Stimulated activated CD4-positive, alpha-beta T cell treated with anti-CD3 and anti-CD28 coated beads, Interleukin-12 subunit alpha, Interleukin-12 subunit beta, amount 100 ng/mL, for 48 hours (primary cell): ENCODE measurements around the gene CPXM1.
"Not testable (repeated sequence)": the region's sequence is repeated elsewhere in the genome, so short reads cannot be mapped to it uniquely, and the experiment has no call there.

Source experiments
- DNase-seq, 3 donors: peaks; one replicate each; pipeline ENCODE4 v3.0.0-alpha.2; 2020; ENCODE audit warnings: low read depth in 2 of 3, low spot score in 1 of 3

Gene CPXM1

GRCh38 chr20:2770091-2770490 lies 30.3 kb downstream of the CPXM1 start:
- not testable (repeated sequence) for DNase-seq

DNA sequence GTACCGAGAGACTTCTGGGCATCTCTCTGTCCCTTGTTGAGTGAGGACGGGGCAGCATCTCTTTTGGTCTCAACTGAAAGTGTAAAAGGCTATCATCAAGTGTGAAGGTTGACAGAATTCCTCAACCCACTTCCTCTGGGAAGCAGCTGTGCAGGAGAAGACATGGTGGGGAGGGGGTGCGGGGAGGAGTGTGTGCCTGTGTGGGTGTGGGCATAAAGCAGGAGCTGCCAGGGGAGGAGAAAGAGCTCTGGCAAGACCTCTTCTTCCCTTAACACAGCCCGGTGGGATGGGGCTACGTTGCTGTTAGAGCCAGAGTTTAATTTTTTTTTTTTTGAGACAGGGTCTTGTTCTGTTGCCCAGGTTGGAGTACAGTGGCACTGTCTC lies 31.8 kb downstream of the CPXM1 start:
- no peak for DNase-seq

DNA sequence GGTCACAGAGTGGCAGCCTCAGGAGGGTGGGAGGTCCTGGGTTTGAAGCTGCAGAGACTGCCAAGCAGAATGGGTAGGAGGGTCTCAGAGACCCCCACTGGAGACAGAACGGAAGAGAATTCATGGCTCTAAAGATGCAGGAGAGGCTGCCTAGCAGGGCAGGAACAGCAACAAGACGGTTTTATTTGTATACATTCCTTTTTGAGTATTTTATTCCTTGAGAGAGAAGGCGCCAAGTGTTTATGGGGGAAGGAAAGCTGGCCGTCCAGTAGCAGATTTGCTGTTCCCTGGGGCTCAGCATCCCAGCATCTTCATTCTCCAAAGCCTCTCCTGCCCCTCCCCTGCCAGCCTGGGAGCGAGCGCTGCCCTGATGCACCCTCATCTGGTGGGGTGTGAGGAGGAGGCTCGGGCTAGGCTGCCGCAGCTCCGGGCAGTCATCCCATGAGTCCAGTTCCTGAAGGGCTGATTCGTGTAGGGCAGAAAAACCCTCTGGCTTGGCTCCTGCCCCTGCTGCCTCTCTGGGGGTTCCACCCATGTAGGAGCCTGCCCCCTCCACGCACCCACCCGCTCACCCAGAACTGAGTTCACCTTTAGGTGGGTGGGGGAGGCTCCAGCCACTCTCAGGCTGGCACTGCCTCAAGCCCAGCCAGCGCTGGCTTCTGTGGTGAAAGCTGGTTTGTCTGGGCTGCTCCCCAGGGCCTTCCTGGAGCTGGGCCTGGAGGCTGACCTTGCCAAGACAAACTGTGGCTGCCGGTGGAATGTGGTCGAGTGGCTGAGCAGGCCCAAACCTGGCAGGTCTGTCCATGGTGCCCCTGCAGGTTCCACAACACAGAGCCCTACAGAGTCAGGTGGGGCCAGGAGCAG lies 32.4 kb downstream of the CPXM1 start:
- DNase-seq: no peak

- DNase-seq: no peak
Observed at GRCh38 chr20:2763186-2763585, 37.2 kb downstream of the CPXM1 start.

DNA sequence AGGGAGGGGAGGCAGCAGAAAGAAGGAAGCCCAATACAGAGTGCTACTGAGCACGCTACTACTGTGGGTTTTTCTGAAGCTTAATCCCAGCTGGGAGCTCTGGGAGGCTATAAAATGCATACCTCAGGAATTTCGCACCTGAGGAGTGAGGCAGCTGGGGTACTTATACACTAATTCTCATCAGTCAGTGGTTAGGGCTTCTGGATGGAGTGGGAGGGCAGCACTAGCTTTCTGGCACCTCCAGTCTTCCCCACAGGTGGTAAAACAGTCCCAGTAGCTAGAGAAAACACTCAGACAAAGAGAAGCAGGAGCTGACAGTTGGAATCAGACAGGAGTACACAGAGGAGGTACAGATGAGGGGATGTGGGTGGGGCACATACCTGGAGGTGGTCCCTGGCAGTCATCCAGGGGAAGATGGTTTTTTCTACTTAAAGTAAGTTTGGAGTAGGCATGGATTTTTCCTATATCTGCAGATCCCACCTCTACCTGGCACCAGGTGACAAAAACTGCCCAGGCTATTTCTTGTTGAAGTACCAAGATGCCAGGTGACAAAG lies 37.8 kb downstream of the CPXM1 start:
- DNase-seq: no peak

GRCh38 chr20:2761885-2762284 lies 38.5 kb downstream of the CPXM1 start:
- DNase-seq: no peak

- DNase-seq: no peak
Observed at GRCh38 chr20:2760952-2761305, 39.5 kb downstream of the CPXM1 start.

DNA sequence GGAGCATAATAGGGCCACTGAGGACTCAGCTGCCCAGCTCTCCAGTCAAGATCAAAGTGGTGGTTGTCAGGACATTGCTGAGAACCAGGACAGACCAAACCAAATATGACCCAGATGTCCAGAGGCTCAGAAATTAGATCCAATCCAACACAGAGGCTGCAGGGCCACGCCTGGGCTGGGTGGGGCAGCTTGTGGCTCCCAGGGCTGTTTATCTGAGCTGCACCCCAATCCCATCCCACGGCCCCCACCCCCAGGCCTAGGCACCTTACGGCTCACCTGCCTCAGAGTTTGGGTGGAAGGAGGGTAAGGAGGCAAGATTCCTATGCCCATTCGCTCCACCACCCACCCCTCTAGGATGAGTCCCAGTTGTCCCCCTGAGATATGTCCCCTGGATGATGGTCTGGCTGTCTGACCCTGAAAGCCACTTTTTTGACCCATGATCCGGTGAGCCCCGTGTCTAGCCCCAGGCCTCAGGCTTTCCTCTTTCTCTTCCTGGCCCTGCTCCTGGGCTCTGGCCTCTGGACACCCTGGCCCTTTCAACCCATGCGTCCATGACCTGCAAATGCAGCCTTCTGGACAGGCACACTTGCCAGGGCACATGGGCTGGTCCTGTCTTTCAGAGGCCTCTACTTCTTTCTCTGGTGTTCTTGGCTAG lies 40.0 kb downstream of the CPXM1 start:
- DNase-seq: no peak

DNA sequence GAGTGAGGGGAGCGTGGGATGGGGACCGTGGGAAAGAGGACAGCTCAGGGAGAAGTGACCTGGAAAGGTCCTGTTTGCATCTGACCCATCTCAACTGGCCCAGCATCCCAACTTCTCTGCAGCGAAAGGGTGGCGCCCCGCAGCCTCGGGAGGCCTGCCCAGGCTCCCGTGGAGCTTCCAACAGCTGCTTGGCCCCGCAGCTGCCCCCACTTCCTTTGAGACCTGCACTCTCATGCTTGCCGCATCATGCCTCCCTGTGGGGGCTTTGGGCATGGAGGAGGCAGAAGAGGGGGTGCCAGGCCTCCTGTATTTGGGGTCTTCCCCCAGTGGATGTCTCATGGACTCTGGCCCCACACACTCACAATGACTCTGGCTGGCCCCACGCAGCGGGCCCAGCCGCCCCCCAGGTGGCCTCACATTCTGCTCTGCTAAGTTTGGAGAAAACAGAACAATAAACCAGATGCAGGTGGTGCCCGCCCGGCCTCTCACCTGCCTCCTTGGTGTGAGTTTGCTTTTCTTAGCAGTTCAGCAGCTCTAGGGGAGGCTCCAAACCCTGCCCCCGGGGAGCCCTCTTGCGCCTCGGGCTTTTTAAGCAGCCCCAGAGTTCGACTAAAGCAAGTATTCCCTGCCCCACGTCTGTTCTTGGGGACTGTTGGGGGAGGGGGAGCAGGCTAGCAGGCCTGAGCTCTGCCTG lies 40.7 kb downstream of the CPXM1 start:
- DNase-seq: no peak

- DNase-seq: no peak
Observed at GRCh38 chr20:2759143-2759542, 41.3 kb downstream of the CPXM1 start.

DNA sequence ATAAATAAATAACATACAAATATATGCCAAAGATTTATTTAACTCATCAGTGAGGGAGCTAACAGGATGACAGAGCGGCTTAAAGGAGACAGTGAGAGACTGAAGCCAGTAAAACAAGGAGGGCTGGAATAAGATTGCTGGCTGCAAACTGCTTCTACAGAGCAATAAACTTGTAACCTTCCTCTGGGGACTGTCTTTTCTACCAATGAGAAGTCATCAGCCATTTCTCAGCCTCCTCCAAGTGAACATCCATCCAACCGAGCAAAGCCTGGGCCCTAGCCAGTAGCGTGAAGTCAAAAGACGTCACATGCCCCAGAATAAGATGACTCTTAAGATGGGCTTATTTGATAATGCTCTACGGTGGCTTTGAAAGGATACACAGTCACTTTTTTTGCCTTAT lies 42.5 kb downstream of the CPXM1 start:
- no peak for DNase-seq

DNA sequence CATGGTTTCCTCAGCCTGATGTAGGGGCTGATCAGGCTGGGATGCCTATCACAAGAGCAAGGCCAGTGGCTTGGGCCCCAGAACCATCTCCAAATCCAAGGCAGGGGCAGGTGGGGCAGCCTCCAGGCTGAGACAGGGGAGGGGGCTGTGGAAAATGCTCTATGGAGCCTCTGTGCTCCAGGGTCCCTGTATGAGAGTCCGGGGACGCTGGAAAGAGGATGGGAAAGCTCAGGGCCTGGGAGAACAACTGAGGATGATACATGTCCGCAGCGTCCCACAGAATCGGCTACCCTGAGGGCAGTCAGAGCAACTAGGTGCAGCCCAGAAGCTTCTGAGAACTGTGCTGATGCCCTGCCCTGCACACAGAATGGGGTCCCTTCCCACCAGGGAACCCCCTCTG lies 43.4 kb downstream of the CPXM1 start:
- DNase-seq: no peak

DNA sequence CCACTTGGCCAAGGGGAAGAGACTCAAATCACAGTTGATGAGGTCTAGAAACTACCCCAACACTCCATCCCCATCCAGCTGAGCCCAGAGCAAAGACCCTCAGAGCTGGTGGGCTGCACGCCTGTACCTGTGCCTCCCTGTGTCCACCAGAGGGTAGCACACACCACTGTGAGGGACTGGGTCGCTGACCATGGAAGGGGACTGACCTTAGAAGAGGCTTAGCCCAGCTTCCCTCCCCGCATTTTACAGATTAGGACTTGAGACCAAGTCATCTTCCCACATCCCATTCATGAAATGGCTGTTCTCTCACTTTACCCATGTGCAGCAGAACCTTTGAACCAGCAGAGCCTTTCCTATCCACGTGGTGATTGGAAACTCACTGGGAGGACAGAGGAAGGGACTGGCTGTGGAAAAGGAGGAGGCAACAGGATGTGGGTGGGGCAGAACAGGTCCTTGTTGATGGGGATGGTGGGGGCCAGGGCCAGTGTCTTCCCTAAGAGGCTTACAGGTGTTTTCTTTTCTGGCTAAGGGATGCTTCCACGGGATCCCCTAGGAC lies 44.3 kb downstream of the CPXM1 start:
- no peak for DNase-seq

GRCh38 chr20:2755451-2756055 lies 44.9 kb downstream of the CPXM1 start:
- DNase-seq: no peak

GRCh38 chr20:2754424-2754823 lies 46.0 kb downstream of the CPXM1 start:
- no peak for DNase-seq

GRCh38 chr20:2753461-2754040 lies 46.9 kb downstream of the CPXM1 start:
- DNase-seq: no peak

GRCh38 chr20:2752567-2753460 lies 47.6 kb downstream of the CPXM1 start:
- peak in 1 of 3 donors; percentile 43 for DNase-seq

- peak in 1 of 3 donors; percentile 44 for DNase-seq
Observed at GRCh38 chr20:2751878-2752566, 48.4 kb downstream of the CPXM1 start.

DNA sequence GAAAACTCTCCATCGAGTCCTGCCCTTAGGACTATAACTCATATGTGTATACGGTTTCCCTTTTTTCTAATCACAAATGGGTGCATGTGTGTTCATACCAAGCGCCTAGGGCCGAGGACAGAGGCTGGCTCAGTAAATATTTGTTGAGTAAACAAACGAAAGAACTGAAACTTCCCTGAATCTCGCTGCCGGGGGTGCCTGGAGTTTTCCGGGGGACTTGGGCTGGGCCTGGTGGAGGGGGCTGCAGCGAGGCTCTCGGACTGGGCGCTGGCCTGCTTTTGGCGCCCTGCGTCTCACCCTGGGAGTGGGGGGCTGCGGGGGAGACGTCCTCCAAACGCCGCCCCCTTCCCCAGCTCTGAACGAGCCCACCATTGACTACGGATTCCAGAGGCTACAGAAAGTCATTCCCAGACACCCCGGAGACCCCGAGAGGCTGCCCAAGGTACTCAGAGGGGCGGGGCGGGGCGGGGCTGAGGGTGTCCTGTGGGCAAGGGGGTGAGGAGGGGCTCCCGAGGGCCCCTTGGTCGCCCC lies 49.0 kb downstream of the CPXM1 start:
- DNase-seq: no peak
